Measurements from ENCODE around the gene SLC35E2B. TPM values are rescaled to one million over a fixed set of nuclear protein-coding genes. Genes with fewer than 3 reads are reported as not detected.

SLC35E2B gene
- total RNA-seq, 1 experiment from 2014 or later, result 51.3 TPM

- no peaks in the 10 kb centered on the region for H3K27me3 Mint-ChIP-seq (ENCODE audit: low read depth)
- no peak for ATAC-seq
- H3K4me1 Mint-ChIP-seq, result no peaks in the 10 kb centered on the region
- no peak for DNase-seq (ENCODE audit: low spot score)
- TF ChIP-seq ZBTB21 (CRISPR knock-in tag; IDR thresholded peaks at IDR 0.05; ENCODE audit: borderline replicate concordance) (no peak), ZNF138 (CRISPR knock-in tag; conservative IDR thresholded peaks at IDR 0.05) (no peak), ELF4 (CRISPR knock-in tag; IDR thresholded peaks at IDR 0.05; ENCODE audit: low read depth) (no peak), AFF4 (CRISPR knock-in tag; IDR thresholded peaks at IDR 0.05; ENCODE audit: borderline replicate concordance) (no peak), AR (CRISPR knock-in tag; IDR thresholded peaks at IDR 0.05) (no peak), ESRRA (CRISPR knock-in tag; IDR thresholded peaks at IDR 0.05; ENCODE audit: borderline replicate concordance) (no peak), HMGXB4 (CRISPR knock-in tag; IDR thresholded peaks at IDR 0.05) (no peak), NR1H2 (CRISPR knock-in tag; IDR thresholded peaks at IDR 0.05) (no peak), CTCF (IDR thresholded peaks at IDR 0.05) (no peak), ZNF671 (CRISPR knock-in tag; IDR thresholded peaks at IDR 0.05) (no peak), ZNF121 (CRISPR knock-in tag; IDR thresholded peaks at IDR 0.05) (no peak), OVOL2 (CRISPR knock-in tag; IDR thresholded peaks at IDR 0.05; ENCODE audit: borderline replicate concordance) (no peak)
- H3K36me3 Mint-ChIP-seq, result peaks cover 30% of the 10 kb centered on the region
- no peak overlapping the region for H3K27ac Mint-ChIP-seq
- H3K4me3 Mint-ChIP-seq, result no peak overlapping the region
- ChIA-PET POLR2A (no interaction called here), CTCF (no interaction called here)
- H3K9me3 Mint-ChIP-seq, result no peaks in the 10 kb centered on the region
These were observed 20.2 kb downstream of the SLC35E2B start for GRCh38 chr1:1672181-1672965.

- Mint-ChIP-seq H3K4me1 (no peaks in the 10 kb centered on the region), H3K9me3 (no peaks in the 10 kb centered on the region), H3K27me3 (ENCODE audit: low read depth) (no peaks in the 10 kb centered on the region), H3K36me3 (peaks cover 30% of the 10 kb centered on the region), H3K4me3 (no peak overlapping the region), H3K27ac (no peak overlapping the region)
- CTCF ChIA-PET, result no interaction called here
- no peak for DNase-seq (ENCODE audit: low spot score)
- POLR2A ChIA-PET, result no interaction called here
- ATAC-seq, result no peak
- TF ChIP-seq HMGXB4 (CRISPR knock-in tag; IDR thresholded peaks at IDR 0.05) (no peak), E2F1 (CRISPR knock-in tag; IDR thresholded peaks at IDR 0.05) (no peak), JAZF1 (CRISPR knock-in tag; IDR thresholded peaks at IDR 0.05) (no peak), E2F4 (CRISPR knock-in tag; IDR thresholded peaks at IDR 0.05; ENCODE audit: borderline replicate concordance, low read depth) (no peak), IRF1 (CRISPR knock-in tag; IDR thresholded peaks at IDR 0.05) (no peak)
These were observed 21.1 kb downstream of the SLC35E2B start for GRCh38 chr1:1671365-1672119.
